HEK293 (cell line): ENCODE data around the gene HOXC11.
A peak's percentile ranks its signal among the peaks of the same experiment; 100 is the strongest.

Source experiments
- CTCF ChIA-PET: fragments of 350-600 bp; formaldehyde crosslinking; extraction: SDS; loops from one replicate; lab custom pipeline; 2021; ENCODE audit warnings: antibody characterized with exemption; lab: Yijun Ruan, JAX
- POLR2A ChIA-PET: fragments of 300-600 bp; formaldehyde crosslinking; extraction: SDS; loops from one replicate; lab custom pipeline; 2020; ENCODE audit warnings: antibody characterized with exemption, inconsistent platforms; lab: Yijun Ruan, JAX
- H3K27ac ChIP-seq: fragments of 200-500 bp; sonication (Bioruptor generic); 2 replicates; pipeline ENCODE4 v1.5.1; 2014; ENCODE audit warnings: low read depth, low read length, control low read depth, inconsistent platforms; ENCODE audit errors: extremely low read depth
- H3K36me3 ChIP-seq, 2 experiments: fragments of 200-500 bp in 1 of 2; sonication (Bioruptor generic) in 1 of 2; 1 replicate in 1 of 2; 2 replicates in 1 of 2; pipeline ENCODE4 v1.5.1; 2014 to 2017; ENCODE audit warnings: inconsistent platforms in 2 of 2, low read length in 2 of 2; ENCODE audit not compliant: control insufficient read depth in 2 of 2, insufficient read depth in 1 of 2
- H3K4me1 ChIP-seq: fragments of 200-500 bp; sonication (Bioruptor generic); 2 replicates; pipeline ENCODE4 v1.5.1; 2014; ENCODE audit warnings: mild to moderate bottlenecking, low read length, inconsistent platforms; ENCODE audit not compliant: control insufficient read depth, insufficient read depth
- H3K4me3 ChIP-seq: 2 replicates; pipeline ENCODE4 v1.5.1; 2011; ENCODE audit warnings: low read depth, mild to moderate bottlenecking, control low read depth, low read length, moderate library complexity
- H3K9me3 ChIP-seq: fragments of 200-500 bp; sonication (Bioruptor generic); 2 replicates; pipeline ENCODE4 v1.5.1; 2014; ENCODE audit warnings: low read depth, low read length, inconsistent platforms; ENCODE audit not compliant: control insufficient read depth, insufficient read depth
- BCL11A ChIP-seq: fragments of 450-650 bp; formaldehyde crosslinking; IDR thresholded peaks from 2 replicates; pipeline ENCODE4 v1.5.1; 2016; ENCODE audit warnings: low read depth, missing biosample characterization, missing genetic modification characterization
- EGR2 ChIP-seq: fragments of 450-650 bp; formaldehyde crosslinking; IDR thresholded peaks from 2 replicates; pipeline ENCODE4 v1.5.1; 2016; ENCODE audit warnings: low read depth, missing biosample characterization, missing genetic modification characterization
- IKZF3 ChIP-seq: fragments of 450-650 bp; IDR thresholded peaks from 2 replicates; pipeline ENCODE4 v1.5.0; 2018; ENCODE audit warnings: missing biosample characterization, mild to moderate bottlenecking, missing genetic modification characterization, moderate library complexity
- KLF10 ChIP-seq: fragments of 450-650 bp; IDR thresholded peaks from 2 replicates; pipeline ENCODE4 v1.5.1; 2018; ENCODE audit warnings: missing biosample characterization, mild to moderate bottlenecking, missing genetic modification characterization
- TRIM28 ChIP-seq: IDR thresholded peaks from 2 replicates; pipeline ENCODE4 v1.6.1; 2011; ENCODE audit warnings: low read length, control low read depth, borderline replicate concordance
- ZFHX2 ChIP-seq: fragments of 450-650 bp; formaldehyde crosslinking; conservative IDR thresholded peaks from 2 replicates; pipeline ENCODE4 v1.5.1; 2016; ENCODE audit warnings: missing biosample characterization, missing genetic modification characterization
- ZFP41 ChIP-seq: fragments of 450-650 bp; formaldehyde crosslinking; IDR thresholded peaks from 2 replicates; pipeline ENCODE4 v1.5.1; 2016; ENCODE audit warnings: missing biosample characterization, missing genetic modification characterization, borderline replicate concordance
- ZNF146 ChIP-seq: fragments of 450-650 bp; formaldehyde crosslinking; IDR thresholded peaks from 2 replicates; pipeline ENCODE4 v1.5.1; 2016; ENCODE audit warnings: missing biosample characterization, missing genetic modification characterization
- ZNF157 ChIP-seq: fragments of 450-650 bp; formaldehyde crosslinking; IDR thresholded peaks from 2 replicates; pipeline ENCODE4 v1.5.1; 2016; ENCODE audit warnings: missing biosample characterization, missing genetic modification characterization
- ZNF221 ChIP-seq: fragments of 450-650 bp; formaldehyde crosslinking; IDR thresholded peaks from 2 replicates; pipeline ENCODE4 v1.5.1; 2017; ENCODE audit warnings: missing biosample characterization, missing genetic modification characterization, borderline replicate concordance
- ZNF394 ChIP-seq: fragments of 450-650 bp; formaldehyde crosslinking; IDR thresholded peaks from 2 replicates; pipeline ENCODE4 v1.5.1; 2016; ENCODE audit warnings: missing biosample characterization, missing genetic modification characterization, mild to moderate bottlenecking, moderate library complexity, borderline replicate concordance
- ZNF423 ChIP-seq: fragments of 450-650 bp; formaldehyde crosslinking; IDR thresholded peaks from 2 replicates; pipeline ENCODE4 v1.5.1; 2016; ENCODE audit warnings: missing biosample characterization, missing genetic modification characterization
- ZNF426 ChIP-seq: fragments of 450-650 bp; formaldehyde crosslinking; IDR thresholded peaks from 2 replicates; pipeline ENCODE4 v1.5.1; 2017; ENCODE audit warnings: missing biosample characterization, missing genetic modification characterization, mild to moderate bottlenecking, inconsistent platforms, moderate library complexity
- ZNF521 ChIP-seq: fragments of 450-650 bp; formaldehyde crosslinking; IDR thresholded peaks from 2 replicates; pipeline ENCODE4 v1.5.1; 2017; ENCODE audit warnings: missing biosample characterization, mild to moderate bottlenecking, missing genetic modification characterization
- ZNF560 ChIP-seq: fragments of 450-650 bp; formaldehyde crosslinking; IDR thresholded peaks from 2 replicates; pipeline ENCODE4 v1.5.1; 2017; ENCODE audit warnings: missing biosample characterization, missing genetic modification characterization, borderline replicate concordance
- ZNF561 ChIP-seq: fragments of 450-650 bp; IDR thresholded peaks from 2 replicates; pipeline ENCODE4 v1.5.1; 2018; ENCODE audit warnings: missing biosample characterization, missing genetic modification characterization, borderline replicate concordance
- ZNF596 ChIP-seq: fragments of 450-650 bp; IDR thresholded peaks from 2 replicates; pipeline ENCODE4 v1.5.0; 2018; ENCODE audit warnings: missing biosample characterization, mild to moderate bottlenecking, missing genetic modification characterization, moderate library complexity
- ZNF621 ChIP-seq: fragments of 450-650 bp; formaldehyde crosslinking; IDR thresholded peaks from 2 replicates; pipeline ENCODE4 v1.5.1; 2017; ENCODE audit warnings: missing biosample characterization, missing genetic modification characterization
- TF ChIP-seq, protein P1 (sequence below): fragments of 450-650 bp; formaldehyde crosslinking; IDR thresholded peaks from 2 replicates; pipeline ENCODE4 v1.5.1; 2016; ENCODE audit warnings: missing biosample characterization, missing genetic modification characterization
- TF ChIP-seq, protein P2 (sequence below): fragments of 450-650 bp; formaldehyde crosslinking; IDR thresholded peaks from 2 replicates; pipeline ENCODE4 v1.5.1; 2016; ENCODE audit warnings: missing biosample characterization, missing genetic modification characterization
- TF ChIP-seq, protein P3 (sequence below): fragments of 450-650 bp; formaldehyde crosslinking; IDR thresholded peaks from 2 replicates; pipeline ENCODE4 v1.5.1; 2017; ENCODE audit warnings: missing biosample characterization, missing genetic modification characterization
- TF ChIP-seq, protein P4 (sequence below): fragments of 450-650 bp; formaldehyde crosslinking; IDR thresholded peaks from 2 replicates; pipeline ENCODE4 v1.5.1; 2017; ENCODE audit warnings: missing biosample characterization, missing genetic modification characterization
- TF ChIP-seq, protein P5 (sequence below): fragments of 450-650 bp; formaldehyde crosslinking; IDR thresholded peaks from 2 replicates; pipeline ENCODE4 v1.5.0; 2017; ENCODE audit warnings: missing biosample characterization, missing genetic modification characterization, borderline replicate concordance

The HOXC11 gene

DNA sequence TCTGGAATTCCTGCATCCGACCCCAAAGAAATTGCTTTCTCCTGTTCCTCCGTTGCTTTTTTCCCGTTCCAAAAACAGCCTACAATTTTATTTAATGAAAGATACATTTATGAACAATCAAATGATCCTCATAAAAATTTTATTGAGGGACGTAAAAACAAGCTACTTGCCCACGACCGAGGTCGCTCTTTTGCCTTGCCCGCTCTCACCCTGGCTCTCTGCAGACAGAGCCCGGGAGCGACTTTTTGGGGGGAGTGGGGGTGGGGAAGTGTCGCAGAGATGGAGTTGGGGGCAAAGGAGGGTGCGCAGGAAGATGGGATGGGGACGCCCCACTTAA is 25.9 kb downstream of the HOXC11 start (continued):
- TF ChIP-seq ZNF596 (tag by site-specific recombination) (peak; percentile 68; the same call in 1 of the 2 replicates), KLF10 (0 out of 2 replicates have a peak, but pooled peaks have one; percentile 10), IKZF3 (peak; percentile 19; the same call in 1 of the 2 replicates)

DNA sequence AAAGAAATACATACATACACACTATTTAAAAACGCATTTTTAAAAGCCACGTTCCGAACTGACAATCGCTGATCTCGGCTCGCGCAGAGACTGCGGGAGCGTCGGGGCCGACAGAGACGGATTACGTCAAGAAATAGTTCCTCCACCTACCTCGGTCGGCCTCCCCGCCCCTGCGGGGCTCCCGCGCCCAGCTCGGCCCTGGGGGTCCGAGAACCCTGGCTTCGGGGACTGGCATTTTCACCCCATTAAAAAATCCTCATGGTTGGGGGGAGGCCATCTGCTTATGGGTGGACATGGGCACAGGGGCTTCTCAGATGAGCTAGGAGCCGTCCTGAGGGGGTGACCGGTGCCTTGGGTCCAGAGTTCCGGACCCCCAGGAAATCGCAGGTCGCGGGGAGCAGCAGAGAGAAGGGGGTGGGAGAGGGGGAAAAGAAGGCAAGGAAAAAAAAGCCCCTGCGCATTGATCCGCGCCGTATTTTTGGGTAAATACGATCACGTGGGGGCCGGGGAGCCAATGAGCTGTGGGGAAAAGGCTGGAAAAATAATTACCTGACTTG is 26.7 kb downstream of the HOXC11 start:
- Histone ChIP-seq H3K9me3 (no peaks in the 10 kb centered on the region), H3K36me3 (peaks cover 8 to 15% of the 10 kb centered on the region in 2 experiments; a peak in 2 of 3 replicates), H3K4me3 (peak overlapping the region; percentile 94), H3K27ac (peak overlapping the region; percentile 99), H3K4me1 (peaks cover 41% of the 10 kb centered on the region)
- ChIA-PET CTCF (interaction anchor here (0.6 to 6.7 kb wide), 19 partner anchors 11 to 410 kb away, joined by 3 to 49 read pairs (median 4); partner anchors contain the start of genes HOXC10 and SMUG1), POLR2A (interaction anchor here (0.6 to 3.7 kb wide), 17 partner anchors 9 to 389 kb away, joined by 3 to 34 read pairs (median 4); partner anchors contain the start of genes CBX5, HNRNPA1, HOXC10 and HOXC13)
- TF ChIP-seq, protein P1, sequence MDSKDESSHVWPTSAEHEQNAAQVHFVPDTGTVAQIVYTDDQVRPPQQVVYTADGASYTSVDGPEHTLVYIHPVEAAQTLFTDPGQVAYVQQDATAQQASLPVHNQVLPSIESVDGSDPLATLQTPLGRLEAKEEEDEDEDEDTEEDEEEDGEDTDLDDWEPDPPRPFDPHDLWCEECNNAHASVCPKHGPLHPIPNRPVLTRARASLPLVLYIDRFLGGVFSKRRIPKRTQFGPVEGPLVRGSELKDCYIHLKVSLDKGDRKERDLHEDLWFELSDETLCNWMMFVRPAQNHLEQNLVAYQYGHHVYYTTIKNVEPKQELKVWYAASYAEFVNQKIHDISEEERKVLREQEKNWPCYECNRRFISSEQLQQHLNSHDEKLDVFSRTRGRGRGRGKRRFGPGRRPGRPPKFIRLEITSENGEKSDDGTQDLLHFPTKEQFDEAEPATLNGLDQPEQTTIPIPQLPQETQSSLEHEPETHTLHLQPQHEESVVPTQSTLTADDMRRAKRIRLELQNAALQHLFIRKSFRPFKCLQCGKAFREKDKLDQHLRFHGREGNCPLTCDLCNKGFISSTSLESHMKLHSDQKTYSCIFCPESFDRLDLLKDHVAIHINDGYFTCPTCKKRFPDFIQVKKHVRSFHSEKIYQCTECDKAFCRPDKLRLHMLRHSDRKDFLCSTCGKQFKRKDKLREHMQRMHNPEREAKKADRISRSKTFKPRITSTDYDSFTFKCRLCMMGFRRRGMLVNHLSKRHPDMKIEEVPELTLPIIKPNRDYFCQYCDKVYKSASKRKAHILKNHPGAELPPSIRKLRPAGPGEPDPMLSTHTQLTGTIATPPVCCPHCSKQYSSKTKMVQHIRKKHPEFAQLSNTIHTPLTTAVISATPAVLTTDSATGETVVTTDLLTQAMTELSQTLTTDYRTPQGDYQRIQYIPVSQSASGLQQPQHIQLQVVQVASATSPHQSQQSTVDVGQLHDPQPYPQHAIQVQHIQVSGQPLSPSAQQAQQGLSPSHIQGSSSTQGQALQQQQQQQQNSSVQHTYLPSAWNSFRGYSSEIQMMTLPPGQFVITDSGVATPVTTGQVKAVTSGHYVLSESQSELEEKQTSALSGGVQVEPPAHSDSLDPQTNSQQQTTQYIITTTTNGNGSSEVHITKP (tag by site-specific recombination) = peak; percentile 99
- TF ChIP-seq, protein P2, sequence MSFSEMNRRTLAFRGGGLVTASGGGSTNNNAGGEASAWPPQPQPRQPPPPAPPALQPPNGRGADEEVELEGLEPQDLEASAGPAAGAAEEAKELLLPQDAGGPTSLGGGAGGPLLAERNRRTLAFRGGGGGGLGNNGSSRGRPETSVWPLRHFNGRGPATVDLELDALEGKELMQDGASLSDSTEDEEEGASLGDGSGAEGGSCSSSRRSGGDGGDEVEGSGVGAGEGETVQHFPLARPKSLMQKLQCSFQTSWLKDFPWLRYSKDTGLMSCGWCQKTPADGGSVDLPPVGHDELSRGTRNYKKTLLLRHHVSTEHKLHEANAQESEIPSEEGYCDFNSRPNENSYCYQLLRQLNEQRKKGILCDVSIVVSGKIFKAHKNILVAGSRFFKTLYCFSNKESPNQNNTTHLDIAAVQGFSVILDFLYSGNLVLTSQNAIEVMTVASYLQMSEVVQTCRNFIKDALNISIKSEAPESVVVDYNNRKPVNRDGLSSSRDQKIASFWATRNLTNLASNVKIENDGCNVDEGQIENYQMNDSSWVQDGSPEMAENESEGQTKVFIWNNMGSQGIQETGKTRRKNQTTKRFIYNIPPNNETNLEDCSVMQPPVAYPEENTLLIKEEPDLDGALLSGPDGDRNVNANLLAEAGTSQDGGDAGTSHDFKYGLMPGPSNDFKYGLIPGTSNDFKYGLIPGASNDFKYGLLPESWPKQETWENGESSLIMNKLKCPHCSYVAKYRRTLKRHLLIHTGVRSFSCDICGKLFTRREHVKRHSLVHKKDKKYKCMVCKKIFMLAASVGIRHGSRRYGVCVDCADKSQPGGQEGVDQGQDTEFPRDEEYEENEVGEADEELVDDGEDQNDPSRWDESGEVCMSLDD (tag by site-specific recombination) = peak; percentile 99
- TF ChIP-seq ZNF157 (no peak), EGR2 (tag by site-specific recombination) (peak; percentile 34; the same call in 1 of the 2 replicates), TRIM28 (no peak), ZNF423 (peak; percentile 52; the same call in 1 of the 2 replicates), ZFHX2 (tag by site-specific recombination) (peak; percentile 25), ZFP41 (tag by site-specific recombination) (no peak), ZNF521 (tag by site-specific recombination) (no peak), ZNF221 (tag by site-specific recombination) (no peak), ZNF146 (tag by site-specific recombination) (peak; percentile 41), ZNF561 (tag by site-specific recombination) (0 out of 2 replicates have a peak, but pooled peaks have one; percentile 14), ZNF621 (tag by site-specific recombination) (no peak), BCL11A (peak; percentile 68; the same call in 1 of the 2 replicates), ZNF426 (no peak), ZNF560 (no peak), ZNF394 (tag by site-specific recombination) (0 out of 2 replicates have a peak, but pooled peaks have one; percentile 47)
- TF ChIP-seq, protein P3, sequence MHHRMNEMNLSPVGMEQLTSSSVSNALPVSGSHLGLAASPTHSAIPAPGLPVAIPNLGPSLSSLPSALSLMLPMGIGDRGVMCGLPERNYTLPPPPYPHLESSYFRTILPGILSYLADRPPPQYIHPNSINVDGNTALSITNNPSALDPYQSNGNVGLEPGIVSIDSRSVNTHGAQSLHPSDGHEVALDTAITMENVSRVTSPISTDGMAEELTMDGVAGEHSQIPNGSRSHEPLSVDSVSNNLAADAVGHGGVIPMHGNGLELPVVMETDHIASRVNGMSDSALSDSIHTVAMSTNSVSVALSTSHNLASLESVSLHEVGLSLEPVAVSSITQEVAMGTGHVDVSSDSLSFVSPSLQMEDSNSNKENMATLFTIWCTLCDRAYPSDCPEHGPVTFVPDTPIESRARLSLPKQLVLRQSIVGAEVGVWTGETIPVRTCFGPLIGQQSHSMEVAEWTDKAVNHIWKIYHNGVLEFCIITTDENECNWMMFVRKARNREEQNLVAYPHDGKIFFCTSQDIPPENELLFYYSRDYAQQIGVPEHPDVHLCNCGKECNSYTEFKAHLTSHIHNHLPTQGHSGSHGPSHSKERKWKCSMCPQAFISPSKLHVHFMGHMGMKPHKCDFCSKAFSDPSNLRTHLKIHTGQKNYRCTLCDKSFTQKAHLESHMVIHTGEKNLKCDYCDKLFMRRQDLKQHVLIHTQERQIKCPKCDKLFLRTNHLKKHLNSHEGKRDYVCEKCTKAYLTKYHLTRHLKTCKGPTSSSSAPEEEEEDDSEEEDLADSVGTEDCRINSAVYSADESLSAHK = no peak
- TF ChIP-seq, protein P4, sequence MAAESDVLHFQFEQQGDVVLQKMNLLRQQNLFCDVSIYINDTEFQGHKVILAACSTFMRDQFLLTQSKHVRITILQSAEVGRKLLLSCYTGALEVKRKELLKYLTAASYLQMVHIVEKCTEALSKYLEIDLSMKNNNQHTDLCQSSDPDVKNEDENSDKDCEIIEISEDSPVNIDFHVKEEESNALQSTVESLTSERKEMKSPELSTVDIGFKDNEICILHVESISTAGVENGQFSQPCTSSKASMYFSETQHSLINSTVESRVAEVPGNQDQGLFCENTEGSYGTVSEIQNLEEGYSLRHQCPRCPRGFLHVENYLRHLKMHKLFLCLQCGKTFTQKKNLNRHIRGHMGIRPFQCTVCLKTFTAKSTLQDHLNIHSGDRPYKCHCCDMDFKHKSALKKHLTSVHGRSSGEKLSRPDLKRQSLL (tag by site-specific recombination) = no peak
- TF ChIP-seq, protein P5, sequence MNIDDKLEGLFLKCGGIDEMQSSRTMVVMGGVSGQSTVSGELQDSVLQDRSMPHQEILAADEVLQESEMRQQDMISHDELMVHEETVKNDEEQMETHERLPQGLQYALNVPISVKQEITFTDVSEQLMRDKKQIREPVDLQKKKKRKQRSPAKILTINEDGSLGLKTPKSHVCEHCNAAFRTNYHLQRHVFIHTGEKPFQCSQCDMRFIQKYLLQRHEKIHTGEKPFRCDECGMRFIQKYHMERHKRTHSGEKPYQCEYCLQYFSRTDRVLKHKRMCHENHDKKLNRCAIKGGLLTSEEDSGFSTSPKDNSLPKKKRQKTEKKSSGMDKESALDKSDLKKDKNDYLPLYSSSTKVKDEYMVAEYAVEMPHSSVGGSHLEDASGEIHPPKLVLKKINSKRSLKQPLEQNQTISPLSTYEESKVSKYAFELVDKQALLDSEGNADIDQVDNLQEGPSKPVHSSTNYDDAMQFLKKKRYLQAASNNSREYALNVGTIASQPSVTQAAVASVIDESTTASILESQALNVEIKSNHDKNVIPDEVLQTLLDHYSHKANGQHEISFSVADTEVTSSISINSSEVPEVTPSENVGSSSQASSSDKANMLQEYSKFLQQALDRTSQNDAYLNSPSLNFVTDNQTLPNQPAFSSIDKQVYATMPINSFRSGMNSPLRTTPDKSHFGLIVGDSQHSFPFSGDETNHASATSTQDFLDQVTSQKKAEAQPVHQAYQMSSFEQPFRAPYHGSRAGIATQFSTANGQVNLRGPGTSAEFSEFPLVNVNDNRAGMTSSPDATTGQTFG = no peak
